HG03521 (cell line): ENCODE data around the gene ROBO4.

ENCODE experiments used
- ATAC-seq: cut with Tn5 transposase; IDR thresholded peaks from one replicate; pipeline ENCODE4 v1.9.1; 2021; ENCODE audit warnings: mild to moderate bottlenecking, moderate library complexity; ENCODE audit not compliant: unreplicated experiment

ROBO4 gene

DNA sequence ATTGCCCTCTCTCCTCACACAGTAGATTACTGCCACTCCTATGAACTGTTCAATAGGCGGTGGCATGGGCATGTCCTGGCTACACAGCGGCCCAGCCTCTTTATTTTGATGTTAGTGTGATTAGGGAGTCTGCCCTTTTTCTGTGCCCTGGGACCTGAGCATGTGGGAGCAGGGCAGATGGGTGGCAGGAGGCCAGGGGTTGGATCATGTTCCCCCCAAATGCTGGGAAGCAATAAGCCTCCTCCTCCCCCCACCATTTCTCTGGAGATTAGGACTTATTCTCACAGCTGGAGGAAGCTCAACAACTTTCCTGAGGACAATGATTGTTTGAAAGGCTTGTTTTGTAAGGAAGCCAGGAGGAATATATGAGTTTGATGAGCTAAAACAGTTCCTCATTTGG, 22.2 kb upstream of the ROBO4 start:
- ATAC-seq = no peak

DNA sequence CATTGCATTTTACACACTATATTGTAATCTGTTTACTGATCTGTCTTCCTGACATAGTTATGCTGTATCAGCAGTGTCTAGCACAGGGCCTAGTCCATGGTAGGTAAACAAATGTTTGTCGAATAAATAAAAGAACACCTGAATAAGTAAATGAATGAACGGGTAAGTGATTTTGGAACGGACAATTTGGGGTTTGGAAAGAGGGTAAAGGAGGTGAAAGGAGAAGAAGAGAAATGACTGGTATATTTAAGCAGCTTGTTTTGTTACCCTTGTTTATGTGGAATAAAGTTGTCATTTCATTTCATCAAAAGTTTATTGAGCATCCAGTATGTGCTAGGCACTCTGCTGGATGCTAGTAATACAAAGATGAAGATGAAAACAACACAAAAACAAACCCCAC, 21.3 kb upstream of the ROBO4 start, which contains the start of gene HEPN1:
Gene HEPN1, plus strand, starts transcription at position 301 of the 400 bp plus-strand sequence.
- ATAC-seq = no peak

DNA sequence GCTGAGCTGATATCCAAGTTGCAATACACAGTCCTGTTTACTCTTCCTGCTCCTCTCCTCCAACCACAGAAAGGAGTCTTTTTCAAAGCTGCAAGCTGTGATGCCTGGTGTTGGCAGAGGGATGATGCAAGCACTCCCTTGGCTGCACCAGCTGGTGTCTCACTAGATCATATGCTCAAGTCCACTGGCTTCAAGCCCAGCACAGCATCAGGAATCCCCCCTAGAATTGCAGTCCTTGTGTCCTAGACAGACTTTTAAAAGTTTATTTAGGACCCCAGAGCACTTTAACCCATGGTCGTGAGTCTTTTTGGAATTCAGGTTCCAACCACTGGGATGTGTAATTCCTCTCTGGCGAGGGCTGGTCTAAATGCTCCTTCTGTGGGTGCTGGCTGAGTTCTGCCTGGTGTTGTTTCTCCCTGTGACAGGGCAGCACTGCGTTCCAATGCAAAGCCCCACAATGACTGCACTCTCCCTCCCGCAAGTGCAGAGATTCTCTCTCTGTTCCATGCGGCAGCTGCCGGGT, 19.5 kb upstream of the ROBO4 start:
- ATAC-seq = no peak

DNA sequence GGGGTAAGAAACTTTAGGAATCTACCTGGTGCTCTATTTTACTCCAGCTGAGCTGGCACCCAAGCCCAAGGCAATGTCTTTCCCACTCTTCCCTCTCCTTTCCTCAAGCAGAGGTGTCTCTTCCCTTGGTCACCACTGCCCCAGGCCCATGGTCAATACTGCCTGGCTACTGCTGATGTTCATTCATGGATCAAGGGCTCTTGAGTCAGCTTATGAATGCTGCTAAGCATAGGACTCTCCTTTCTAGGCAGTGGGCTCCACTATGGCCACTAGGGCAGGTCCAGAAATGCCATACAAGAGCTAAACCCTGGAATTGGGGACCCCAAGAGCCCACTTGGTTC, 18.7 kb upstream of the ROBO4 start:
- no peak for ATAC-seq

DNA sequence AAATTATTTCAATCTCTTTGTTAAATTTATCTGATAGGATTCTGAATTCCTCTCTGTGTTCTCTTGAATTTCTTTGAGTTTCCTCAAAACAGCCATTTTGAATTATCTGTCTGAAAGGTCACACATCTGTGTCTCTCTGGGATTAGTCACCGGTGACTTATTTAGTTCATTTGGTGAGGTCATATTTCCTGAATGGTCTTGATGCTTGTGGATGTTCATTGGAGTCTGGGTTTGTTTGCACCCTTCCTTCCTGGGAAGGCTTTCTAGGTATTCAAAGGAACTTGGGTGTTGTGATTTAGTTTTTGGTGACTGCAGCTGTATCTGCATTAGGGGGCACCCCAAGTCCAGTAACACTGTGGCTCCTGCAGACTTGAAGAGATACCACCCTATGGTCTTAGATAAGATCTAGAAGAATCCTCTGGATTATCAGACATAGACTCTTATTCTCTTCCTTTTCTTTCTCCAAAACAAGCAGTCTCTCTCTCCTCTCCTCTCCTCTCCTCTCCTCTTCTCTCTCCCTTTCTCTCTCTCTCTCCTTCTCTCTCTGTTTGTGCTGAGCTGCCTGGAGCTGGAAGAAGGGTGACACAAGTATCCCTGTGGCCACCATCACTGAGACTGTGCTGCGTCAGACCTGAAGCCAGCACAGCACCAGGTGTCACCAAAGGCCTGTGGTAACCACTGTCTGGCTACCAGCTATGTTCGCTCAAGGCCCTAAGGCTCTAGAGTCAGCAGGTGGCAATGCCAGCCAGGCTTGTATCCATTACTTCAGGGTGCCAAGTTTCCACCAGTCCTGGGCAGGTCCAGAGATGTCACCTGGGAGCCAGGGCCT, 18.1 kb upstream of the ROBO4 start:
- no peak for ATAC-seq

DNA sequence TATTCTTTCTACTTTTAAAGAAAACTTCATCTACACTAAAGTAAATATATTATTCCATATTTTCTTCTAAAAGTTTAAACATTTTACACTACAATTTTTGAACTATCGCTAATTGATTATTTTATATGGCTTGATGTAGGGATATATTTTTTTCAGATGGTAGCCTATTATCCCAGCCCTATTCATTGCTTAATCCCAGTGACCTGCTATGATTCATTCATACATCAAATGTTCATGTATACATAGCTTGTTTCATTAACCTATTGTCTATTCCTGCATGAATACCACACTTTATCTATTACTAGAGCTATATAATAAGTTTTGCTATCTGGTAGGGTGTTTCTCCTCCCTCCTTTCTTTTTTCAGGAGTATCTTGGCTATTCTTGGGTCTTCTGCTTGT, 5.0 kb upstream of the ROBO4 start:
- no peak for ATAC-seq

DNA sequence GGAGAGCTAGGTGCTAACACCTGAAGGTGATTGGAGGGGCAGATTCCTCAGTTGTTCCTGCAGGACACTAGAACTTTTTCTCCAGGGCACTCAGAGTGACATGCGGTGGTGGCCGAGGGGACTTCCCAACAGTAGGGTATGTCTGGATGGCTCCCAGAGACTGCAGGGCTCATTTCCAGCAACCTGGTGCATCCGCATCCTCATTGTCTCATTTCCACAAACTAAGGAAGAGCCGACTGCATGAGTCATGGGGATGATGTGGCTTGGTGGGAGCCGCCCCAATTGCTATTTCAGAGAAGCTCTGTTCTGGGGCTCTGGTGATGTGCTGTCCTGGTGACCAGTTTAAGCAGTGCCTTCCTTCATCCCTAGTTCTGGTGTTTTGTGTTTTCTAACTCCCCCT, 2.8 kb upstream of the ROBO4 start:
- no peak for ATAC-seq

DNA sequence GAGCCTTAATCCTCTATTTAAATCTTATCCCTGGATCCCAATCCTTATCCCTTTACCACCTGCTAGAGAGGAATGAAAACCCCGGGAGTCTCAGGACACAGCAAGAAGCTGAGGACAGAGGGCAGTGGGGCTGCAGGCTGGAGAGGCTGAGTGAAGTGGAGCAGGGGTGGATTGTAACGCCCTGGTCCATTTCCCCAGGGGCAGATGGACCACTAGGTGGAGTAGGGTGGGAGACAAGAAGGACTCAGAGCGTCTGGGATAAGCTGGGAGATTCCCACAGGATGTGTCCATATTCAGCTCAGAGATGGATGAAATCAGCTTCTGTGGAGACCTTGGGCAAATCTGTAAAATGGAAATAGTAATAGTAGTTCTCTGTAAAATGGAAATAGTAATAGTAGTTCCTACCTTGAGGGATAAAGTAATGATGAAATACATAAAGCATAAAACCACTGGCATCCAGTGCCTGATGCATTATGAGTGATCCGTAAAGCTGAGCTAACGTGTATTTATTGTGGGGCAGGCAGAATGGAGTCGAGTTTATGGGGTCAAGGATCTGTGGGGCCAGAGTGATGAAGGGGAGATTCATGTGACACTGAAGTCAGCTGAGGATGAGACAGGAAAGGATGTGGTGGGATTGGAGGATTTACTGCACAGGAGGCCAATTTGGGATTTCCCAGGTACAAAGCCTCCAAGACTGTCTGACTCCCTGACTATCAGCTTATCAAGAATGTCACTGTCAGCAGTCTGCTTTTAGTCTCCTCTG, 1.9 kb upstream of the ROBO4 start:
- no peak for ATAC-seq

DNA sequence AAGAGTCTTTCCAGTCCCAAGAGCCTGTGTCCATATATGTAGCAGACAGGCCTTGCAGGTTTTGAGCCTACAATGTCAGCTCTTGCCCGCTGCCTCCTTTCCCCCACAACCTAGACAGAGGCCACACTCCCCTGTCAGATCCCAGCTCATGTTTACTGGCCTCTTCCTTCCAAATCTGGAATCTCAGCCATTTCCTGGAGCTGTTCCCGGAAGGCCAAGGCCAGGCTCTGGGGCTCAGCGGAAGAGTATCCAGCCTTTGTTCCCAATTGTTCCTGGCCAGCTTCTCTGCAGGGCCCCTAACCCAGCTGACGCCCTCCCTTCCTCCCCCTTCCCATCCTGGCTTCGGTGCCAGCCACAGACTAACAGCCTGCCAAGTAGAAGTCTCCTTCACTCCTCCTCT, 1.0 kb upstream of the ROBO4 start:
- ATAC-seq = no peak

DNA sequence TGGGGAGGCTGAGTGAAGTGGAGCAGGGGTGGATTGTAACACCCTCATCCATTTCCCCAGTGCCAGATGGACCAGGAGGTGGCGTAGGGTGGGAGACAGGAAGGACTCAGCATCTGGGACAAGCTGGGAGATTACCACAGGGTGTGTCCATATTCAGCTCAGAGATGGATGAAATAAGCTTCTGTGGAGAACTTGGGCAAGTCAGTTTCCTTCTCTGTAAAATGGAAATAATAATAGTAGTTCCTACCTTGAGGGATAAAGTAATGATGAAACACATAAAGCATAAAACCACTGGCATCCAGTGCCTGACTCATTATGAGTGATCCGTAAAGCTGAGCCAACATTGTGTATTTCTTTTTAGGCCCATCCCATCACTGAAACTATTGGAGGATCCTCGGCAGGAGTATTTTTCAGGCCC, 607 bp upstream of the ROBO4 start:
- ATAC-seq = no peak

DNA sequence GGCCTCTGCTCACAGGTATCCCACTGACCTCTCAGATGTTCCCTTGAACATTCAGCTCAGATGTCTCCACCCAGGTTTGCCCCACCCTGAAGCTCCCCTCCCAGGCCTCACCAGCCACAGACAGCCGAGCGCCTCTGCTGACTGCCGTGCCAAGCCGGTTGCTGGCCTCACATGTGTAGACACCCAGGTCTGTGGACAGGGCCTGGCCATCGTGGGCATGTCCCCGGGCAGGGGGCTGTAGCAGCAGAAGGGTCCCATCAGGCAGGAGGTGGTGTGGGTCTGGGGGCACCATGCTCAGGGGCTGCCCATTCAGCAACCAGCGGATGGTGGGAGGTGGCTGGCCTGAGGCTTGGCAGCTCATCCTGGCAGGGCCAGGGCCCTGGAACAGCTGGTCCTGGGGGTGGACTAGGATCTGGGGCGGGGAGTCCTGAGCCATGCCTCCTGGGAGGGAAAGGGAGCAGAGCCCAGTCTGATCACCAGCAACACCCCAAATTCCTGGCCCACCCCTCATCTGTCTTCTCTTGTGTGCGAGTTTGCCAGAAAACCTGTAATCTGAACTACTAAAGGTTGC, 759 bp downstream of the ROBO4 start:
- ATAC-seq = no peak

DNA sequence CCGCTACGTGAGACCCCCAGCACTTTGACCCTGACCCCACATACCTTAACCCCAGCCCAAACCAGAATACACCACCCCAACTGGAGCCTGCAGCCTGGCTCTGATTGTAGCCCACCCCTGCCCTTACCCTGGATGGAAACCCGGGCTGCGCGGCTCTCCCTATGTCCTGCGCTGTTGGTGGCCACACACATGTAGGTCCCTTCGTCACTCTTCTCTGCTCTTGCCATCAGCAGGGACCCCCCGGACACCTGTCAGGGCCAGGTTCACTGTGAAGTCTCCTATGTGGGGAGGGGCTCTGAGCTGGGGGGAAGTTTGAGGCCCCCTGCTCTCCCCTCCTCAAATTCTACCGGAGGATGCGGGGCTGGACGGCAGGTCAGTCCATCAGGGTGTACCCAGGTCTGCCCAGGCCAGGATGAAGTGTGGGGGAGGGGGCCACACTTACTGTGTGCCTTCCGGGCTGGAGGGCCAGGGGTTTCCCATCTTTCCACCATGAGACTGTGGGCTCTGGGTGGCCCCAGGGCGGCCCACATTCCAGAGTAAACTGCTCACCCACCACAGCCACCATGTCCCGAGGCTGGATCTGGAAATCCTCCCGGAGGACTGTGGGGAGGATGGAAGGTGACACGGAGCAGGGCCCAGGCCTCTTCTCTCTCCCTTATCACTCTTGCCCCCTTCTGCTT, 1.5 kb downstream of the ROBO4 start:
- no peak for ATAC-seq

DNA sequence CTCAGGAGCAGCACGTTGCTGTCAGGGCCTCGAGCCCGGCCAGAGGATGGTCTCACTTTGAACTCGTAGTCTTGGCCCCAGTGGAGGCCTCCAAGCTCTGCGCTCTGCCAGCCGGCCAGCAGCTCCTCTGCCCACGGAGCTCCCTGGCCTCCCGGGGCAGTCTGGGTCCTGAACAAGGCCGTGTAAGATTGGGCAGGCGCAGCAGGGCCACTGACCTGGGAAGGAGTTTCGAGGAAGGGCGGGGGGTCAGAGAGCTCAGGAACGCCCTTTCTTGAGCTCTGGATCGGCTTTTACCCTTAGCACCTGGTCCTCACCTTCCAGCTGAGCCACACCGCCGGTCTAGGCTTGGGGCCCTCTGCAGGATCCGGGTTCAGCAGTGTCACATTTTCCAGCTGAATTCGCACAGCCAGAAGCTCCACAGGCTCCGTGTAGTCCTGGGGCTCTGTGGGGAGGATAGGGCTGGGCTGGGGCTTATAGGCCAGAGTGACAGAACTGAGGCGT, 2.1 kb downstream of the ROBO4 start:
- ATAC-seq = no peak

DNA sequence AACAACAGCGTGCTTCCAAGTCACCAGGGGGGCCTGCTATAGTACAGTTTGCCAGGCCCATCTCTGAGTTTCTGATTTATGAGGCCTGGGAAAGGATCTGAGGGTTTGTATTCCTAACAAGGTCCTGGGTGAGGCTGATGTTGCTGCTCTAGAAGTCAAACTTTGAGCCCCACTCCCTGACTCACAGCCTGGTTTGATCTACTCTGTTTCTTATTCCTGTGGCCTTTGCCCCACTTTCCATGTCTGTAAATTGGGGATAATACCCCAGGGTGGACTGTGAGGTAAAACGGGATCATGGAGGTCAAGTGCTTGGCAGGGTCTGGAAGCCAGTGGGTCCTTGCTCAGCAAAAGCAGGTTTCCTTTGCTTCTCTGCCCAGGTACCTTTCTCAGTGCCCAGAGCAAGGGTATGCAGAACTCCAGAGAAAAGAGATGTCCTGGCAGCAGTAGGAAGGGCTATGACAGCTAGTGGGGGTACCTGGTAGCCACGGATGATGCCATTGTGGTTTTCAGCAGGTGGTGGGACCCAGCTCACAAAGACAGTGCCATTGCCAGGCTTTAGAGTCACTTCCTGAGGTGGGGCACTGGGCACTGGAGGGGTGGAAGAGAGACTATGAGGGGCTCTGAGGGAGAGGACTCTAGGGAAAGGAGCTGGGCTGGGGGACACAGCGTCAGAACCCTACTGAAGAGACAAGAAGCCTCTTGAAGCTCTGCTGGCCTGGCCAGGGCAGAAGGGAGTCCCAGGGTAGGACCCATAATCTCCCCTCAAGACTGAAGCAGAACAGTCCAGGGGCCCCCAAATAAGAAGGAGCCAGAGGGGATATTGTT, 2.8 kb downstream of the ROBO4 start:
- no peak for ATAC-seq

DNA sequence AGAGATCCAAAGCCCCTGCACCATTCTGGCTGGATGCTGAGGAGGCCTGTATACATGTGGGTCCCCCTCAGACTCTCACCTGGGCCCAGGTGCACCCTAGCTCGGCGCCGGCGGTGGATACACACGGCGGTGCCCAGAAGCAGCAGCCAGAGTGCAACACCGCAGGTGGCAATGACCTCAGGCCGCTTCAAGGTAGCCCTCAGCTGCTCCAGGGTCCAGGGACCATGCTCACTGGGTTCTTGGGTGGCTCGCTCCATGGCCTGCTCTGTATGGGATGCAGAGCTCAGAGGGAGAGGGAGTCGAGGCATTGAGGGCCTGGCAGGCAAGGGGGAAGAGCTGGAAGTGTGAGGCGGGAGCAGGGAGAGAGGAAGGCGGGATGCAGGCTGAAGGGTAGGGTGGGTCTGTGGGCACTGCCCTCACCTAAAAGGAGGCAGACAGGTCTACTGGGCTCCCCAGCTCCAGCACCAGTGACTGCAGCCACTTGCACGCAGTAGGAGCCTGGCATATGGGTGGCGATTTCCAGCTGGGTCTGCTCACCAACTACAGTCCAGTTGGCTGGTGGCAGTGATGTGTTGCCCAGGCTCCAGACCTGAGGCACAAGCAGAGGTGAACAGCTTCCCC, 3.8 kb downstream of the ROBO4 start:
- no peak for ATAC-seq

DNA sequence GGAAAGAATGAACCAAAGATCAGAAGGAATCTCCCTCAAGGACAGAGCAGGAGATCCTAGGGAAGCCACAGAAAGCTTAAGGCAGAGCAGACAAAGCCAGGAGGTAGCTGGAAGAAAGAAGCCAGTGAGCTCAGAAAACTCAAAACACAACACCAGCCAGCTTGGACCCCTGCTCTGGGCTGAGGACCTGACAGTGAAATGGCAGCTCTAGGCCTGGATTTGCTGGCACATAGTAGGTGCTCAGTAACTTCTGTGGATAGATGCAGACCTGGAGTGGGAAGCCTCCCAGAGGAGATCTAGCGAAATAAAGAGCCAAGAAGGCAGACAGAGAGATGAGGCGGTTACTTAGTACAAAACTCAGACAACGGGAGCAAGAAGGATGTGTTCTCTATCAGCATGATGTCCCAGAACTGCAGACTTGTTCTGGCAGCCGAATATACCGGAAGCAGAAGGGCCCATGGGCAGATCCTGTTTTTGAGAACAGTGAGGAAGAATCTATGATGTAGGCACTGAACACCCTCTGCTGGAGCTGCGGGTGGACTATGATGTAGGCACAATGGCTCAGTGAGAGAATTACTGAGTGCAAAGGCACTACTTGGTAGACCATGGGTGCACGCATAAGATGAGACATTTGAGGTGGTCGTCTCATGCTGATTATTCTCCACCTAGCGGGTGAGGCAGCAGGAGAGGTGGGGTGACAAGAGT, 4.8 kb downstream of the ROBO4 start:
- ATAC-seq = no peak

DNA sequence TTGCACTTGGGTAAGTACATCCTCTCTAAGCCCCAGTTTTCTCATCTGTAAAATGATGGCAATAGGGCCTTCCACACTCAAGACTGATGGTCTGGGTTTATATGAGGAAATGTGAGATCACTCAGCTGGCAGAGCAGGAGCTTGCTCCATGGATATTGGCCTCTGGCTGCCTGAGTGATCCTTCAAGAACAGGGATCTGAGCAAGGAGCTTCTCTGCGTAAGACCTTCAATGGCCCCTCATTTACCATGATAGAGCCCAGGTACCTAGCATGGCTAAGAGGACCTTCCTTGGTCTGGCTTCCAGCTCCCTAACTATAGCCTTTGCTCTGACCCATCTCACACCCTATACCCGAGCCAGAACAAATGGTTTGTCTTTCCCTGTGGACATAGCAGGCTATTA, 5.5 kb downstream of the ROBO4 start:
- no peak for ATAC-seq

DNA sequence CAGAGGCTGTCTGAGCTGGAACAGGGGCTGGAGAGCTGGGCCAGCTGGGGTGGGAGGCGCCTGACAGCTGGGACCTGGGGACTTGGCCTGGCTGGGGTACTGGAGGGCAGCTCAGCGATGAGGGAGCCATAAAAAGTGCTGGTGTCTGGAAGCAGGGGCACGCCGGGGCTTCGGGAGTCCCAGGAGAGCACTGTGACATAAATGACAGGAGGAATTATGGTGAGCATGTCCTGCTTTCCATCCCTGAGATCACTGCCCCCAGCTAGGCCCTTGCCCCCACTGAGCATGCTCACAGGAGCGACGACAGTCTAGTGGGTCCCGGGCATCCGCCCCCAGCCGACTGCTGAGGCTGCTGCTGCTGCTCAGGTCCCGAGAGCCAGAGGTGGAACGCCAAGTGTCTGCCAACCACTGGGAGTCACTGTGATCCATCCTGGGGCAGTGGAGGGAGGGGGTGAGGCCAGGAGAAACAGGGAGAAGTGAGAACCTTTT, 6.2 kb downstream of the ROBO4 start:
- no peak for ATAC-seq
